Upper lobe of left lung (tissue), 4 donors: ENCODE data around the gene GCH1.

Experiments
- EP300 ChIP-seq, 4 donors: sonication (generic); formaldehyde crosslinking; IDR thresholded peaks; one replicate each; pipeline ENCODE4 v1.5.1; 2017; ENCODE audit warnings: antibody characterized with exemption in 4 of 4, control low read depth in 2 of 4
- POLR2A ChIP-seq, 4 donors: fragments of 450-650 bp; IDR thresholded peaks; one replicate each; pipeline ENCODE4 v1.5.1; 2016 to 2017; ENCODE audit warnings: antibody characterized with exemption in 4 of 4, mild to moderate bottlenecking in 2 of 4
- TF ChIP-seq, protein P1 (sequence below), 6 experiments: fragments of 450-650 bp in 4 of 6; fragments of 200-600 bp in 2 of 6; sonication (generic) in 2 of 6; IDR thresholded peaks; one replicate each; pipeline ENCODE4 v1.5.1; 2016 to 2019; ENCODE audit warnings: antibody characterized with exemption in 6 of 6

DNA sequence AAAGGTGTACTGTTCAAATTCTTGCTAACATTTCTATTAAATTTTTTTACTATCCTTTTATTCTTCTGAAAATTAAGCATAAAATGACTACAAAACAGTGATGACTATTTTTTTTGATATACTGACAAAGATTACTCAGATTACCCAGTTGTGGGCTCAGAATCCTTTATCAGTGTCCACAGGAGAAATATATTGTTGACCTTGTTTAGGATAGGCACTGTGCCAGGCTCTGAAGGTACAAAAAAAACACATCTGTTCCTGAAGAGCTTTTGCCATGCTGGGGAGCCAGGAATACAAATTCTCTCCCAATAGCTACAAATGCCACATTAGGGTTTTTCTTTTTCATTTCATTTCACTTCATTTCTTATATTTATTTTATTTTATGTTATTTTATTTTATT is 26.9 kb upstream of the GCH1 start:
- TF ChIP-seq EP300 (IDR thresholded peaks at IDR 0.05) (no peak), POLR2A (IDR thresholded peaks at IDR 0.05) (no peak)
- TF ChIP-seq, protein P1, sequence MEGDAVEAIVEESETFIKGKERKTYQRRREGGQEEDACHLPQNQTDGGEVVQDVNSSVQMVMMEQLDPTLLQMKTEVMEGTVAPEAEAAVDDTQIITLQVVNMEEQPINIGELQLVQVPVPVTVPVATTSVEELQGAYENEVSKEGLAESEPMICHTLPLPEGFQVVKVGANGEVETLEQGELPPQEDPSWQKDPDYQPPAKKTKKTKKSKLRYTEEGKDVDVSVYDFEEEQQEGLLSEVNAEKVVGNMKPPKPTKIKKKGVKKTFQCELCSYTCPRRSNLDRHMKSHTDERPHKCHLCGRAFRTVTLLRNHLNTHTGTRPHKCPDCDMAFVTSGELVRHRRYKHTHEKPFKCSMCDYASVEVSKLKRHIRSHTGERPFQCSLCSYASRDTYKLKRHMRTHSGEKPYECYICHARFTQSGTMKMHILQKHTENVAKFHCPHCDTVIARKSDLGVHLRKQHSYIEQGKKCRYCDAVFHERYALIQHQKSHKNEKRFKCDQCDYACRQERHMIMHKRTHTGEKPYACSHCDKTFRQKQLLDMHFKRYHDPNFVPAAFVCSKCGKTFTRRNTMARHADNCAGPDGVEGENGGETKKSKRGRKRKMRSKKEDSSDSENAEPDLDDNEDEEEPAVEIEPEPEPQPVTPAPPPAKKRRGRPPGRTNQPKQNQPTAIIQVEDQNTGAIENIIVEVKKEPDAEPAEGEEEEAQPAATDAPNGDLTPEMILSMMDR (IDR thresholded peaks at IDR 0.05): no peak
